NCI-H2196 treated with DMSO at 0.1 percent for 48 hours (cell line): ENCODE results near the gene CD109.
"Not testable (repeated sequence)": the region's sequence is repeated elsewhere in the genome, so short reads cannot be mapped to it uniquely, and the experiment has no call there.

ENCODE experiments used
- DNase-seq: peaks from one replicate; lab custom pipeline; 2025; ENCODE audit not compliant: unreplicated experiment; lab: John Stamatoyannopoulos, UW

The CD109 gene

GRCh38 chr6:73784726-73785505, 88.9 kb downstream of the CD109 start:
- DNase-seq = no peak

GRCh38 chr6:73790574-73790973, 94.6 kb downstream of the CD109 start:
- DNase-seq = no peak

- no peak for DNase-seq
These were observed 95.3 kb downstream of the CD109 start for GRCh38 chr6:73791336-73791735.

- DNase-seq = no peak
These were observed 96.7 kb downstream of the CD109 start for GRCh38 chr6:73792738-73793137.

- DNase-seq = no peak
These were observed 100.9 kb downstream of the CD109 start for GRCh38 chr6:73796881-73797280.

- no peak for DNase-seq
These were observed 101.9 kb downstream of the CD109 start for GRCh38 chr6:73797861-73798260.

GRCh38 chr6:73798592-73798991, 102.6 kb downstream of the CD109 start:
- no peak for DNase-seq

GRCh38 chr6:73800997-73801396, 105.0 kb downstream of the CD109 start:
- no peak for DNase-seq

- DNase-seq = no peak
These were observed 105.8 kb downstream of the CD109 start for GRCh38 chr6:73801652-73802268.

GRCh38 chr6:73802366-73802765, 106.4 kb downstream of the CD109 start:
- no peak for DNase-seq

GRCh38 chr6:73803562-73804241, 107.7 kb downstream of the CD109 start:
- no peak for DNase-seq

GRCh38 chr6:73805221-73805620, 109.2 kb downstream of the CD109 start:
- DNase-seq = not testable (repeated sequence)

GRCh38 chr6:73805982-73806381, 110.0 kb downstream of the CD109 start:
- DNase-seq = not testable (repeated sequence)

GRCh38 chr6:73811706-73812105, 115.7 kb downstream of the CD109 start:
- DNase-seq = no peak

- no peak for DNase-seq
These were observed 121.2 kb downstream of the CD109 start for GRCh38 chr6:73817253-73817652.

- DNase-seq = no peak
These were observed 127.2 kb downstream of the CD109 start for GRCh38 chr6:73823046-73823735.

GRCh38 chr6:73823832-73824231, 127.8 kb downstream of the CD109 start:
- no peak for DNase-seq

- DNase-seq = no peak
These were observed 130.6 kb downstream of the CD109 start for GRCh38 chr6:73826571-73826970.

- no peak for DNase-seq
These were observed 134.1 kb downstream of the CD109 start for GRCh38 chr6:73830119-73830518.

- DNase-seq = no peak
These were observed 136.3 kb downstream of the CD109 start for GRCh38 chr6:73832313-73832712.

- DNase-seq = not testable (repeated sequence)
These were observed 148.7 kb downstream of the CD109 start for GRCh38 chr6:73844696-73845095.
